Measurements from ENCODE around the gene COL1A1.

The COL1A1 gene

GRCh38 chr17:50149417-50150353 is 51.7 kb downstream of the COL1A1 start:
- TF ChIP-seq POLR2A (IDR thresholded peaks at IDR 0.05; ENCODE audit: low read length), result peak; percentile 22
- no peak for TF ChIP-seq GATA1 (IDR thresholded peaks at IDR 0.05; ENCODE audit: low read depth, low read length)
- peak; percentile 81 to 87 for DNase-seq

- DNase-seq, result no peak
- TF ChIP-seq POLR2A (IDR thresholded peaks at IDR 0.05; ENCODE audit: low read length) (no peak), GATA1 (IDR thresholded peaks at IDR 0.05; ENCODE audit: low read depth, low read length) (no peak)
These were observed 52.4 kb downstream of the COL1A1 start for GRCh38 chr17:50149091-50149416.

GRCh38 chr17:50148226-50149090 is 53.0 kb downstream of the COL1A1 start:
- TF ChIP-seq GATA1 (IDR thresholded peaks at IDR 0.05; ENCODE audit: low read depth, low read length), result no peak
- TF ChIP-seq POLR2A (IDR thresholded peaks at IDR 0.05; ENCODE audit: low read length), result no peak
- DNase-seq, result peak; percentile 33 to 52

- TF ChIP-seq GATA1 (IDR thresholded peaks at IDR 0.05; ENCODE audit: low read depth, low read length), result no peak
- no peak for TF ChIP-seq POLR2A (IDR thresholded peaks at IDR 0.05; ENCODE audit: low read length)
- DNase-seq, result peak in 1 of 2 experiments; percentile 25
These were observed 53.6 kb downstream of the COL1A1 start for GRCh38 chr17:50147841-50148225.

GRCh38 chr17:50146927-50147665 is 54.3 kb downstream of the COL1A1 start:
- no peak for TF ChIP-seq POLR2A (IDR thresholded peaks at IDR 0.05; ENCODE audit: low read length)
- no peak for DNase-seq

- no peak for TF ChIP-seq GATA1 (IDR thresholded peaks at IDR 0.05; ENCODE audit: low read depth, low read length)
- TF ChIP-seq POLR2A (IDR thresholded peaks at IDR 0.05; ENCODE audit: low read length), result no peak
- DNase-seq, result no peak
These were observed 55.1 kb downstream of the COL1A1 start for GRCh38 chr17:50146230-50146926.

- TF ChIP-seq GATA1 (IDR thresholded peaks at IDR 0.05; ENCODE audit: low read depth, low read length) (no peak), POLR2A (IDR thresholded peaks at IDR 0.05; ENCODE audit: low read length) (no peak)
- DNase-seq, result no peak
These were observed 55.8 kb downstream of the COL1A1 start for GRCh38 chr17:50145532-50146229.

GRCh38 chr17:50144845-50145531 is 56.4 kb downstream of the COL1A1 start:
- DNase-seq, result peak; percentile 30 to 50
- TF ChIP-seq POLR2A (IDR thresholded peaks at IDR 0.05; ENCODE audit: low read length), result no peak
- no peak for TF ChIP-seq GATA1 (IDR thresholded peaks at IDR 0.05; ENCODE audit: low read depth, low read length)

- TF ChIP-seq GATA1 (IDR thresholded peaks at IDR 0.05; ENCODE audit: low read depth, low read length) (no peak), POLR2A (IDR thresholded peaks at IDR 0.05; ENCODE audit: low read length) (no peak)
- DNase-seq, result no peak
These were observed 57.1 kb downstream of the COL1A1 start for GRCh38 chr17:50144355-50144754.

- no peak for TF ChIP-seq POLR2A (IDR thresholded peaks at IDR 0.05; ENCODE audit: low read length)
- no peak for DNase-seq
These were observed 57.8 kb downstream of the COL1A1 start for GRCh38 chr17:50143461-50144176.

GRCh38 chr17:50141745-50142110 is 59.7 kb downstream of the COL1A1 start:
- DNase-seq, result no peak
- no peak for TF ChIP-seq GATA1 (IDR thresholded peaks at IDR 0.05; ENCODE audit: low read depth, low read length)

Measured in erythroblast (primary cell).